ENCODE results near the gene HLA-F.

Gene HLA-F

DNA sequence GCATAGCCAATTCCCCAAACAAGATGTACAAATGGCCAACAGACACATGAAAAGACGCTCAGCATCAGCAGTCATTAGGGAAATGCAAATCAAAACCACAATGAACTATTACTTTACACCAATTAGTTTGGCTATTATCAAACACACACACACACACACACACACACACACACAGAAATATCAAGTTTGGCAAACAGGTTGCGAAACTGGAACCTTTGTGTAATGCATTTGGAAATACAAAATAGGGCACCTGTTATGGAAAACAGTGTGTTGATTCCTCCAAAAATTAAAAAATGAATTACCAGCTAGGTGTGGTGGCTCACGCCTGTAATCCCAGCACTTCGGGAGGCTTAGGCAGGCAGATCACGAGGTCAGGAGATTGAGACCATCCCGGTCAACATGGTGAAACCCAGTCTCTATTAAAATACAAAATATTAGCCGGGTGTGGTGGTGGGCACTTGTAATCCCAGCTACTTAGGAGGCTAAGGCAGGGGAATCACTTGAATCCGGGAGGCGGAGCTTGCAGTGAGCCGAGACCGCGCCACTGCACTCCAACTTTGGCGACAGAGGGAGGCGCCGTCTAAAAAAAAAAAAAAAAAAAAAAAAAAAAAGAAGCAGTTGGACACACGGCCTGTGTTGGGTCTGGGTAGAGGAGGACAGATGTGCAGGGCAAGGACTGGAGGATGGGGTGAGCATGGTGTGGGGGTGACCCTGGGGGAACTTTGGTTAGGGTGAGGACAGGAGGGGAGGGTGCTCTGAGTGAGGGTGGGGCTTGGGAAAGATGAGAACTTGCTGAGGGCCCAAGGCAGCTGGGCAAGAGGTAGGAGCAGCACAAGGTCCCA is 23.8 kb downstream of the HLA-F start:
- no peak for TF ChIP-seq CTCF (IDR thresholded peaks at IDR 0.05; ENCODE audit: insufficient read depth, low read length, poor library complexity, severe bottlenecking)
- Histone ChIP-seq H3K4me3 (replicated peaks; ENCODE audit: low read depth, low read length) (no peak overlapping the region), H3K36me3 (ENCODE audit: control insufficient read depth, insufficient read depth, low read length) (no peaks in the 10 kb centered on the region), H3K27me3 (replicated peaks; ENCODE audit: control insufficient read depth, insufficient read depth, low read length) (no peaks in the 10 kb centered on the region)
- DNase-seq (ENCODE audit: extremely low read depth, insufficient read length), result no peak

- H3K27me3 ChIP-seq (replicated peaks; ENCODE audit: control insufficient read depth, insufficient read depth, low read length), result no peaks in the 10 kb centered on the region; the same call in 1 of the 2 replicates
- H3K4me3 ChIP-seq (replicated peaks; ENCODE audit: low read depth, low read length), result peak overlapping the region; percentile 74
- TF ChIP-seq CTCF (IDR thresholded peaks at IDR 0.05; ENCODE audit: insufficient read depth, low read length, poor library complexity, severe bottlenecking), result no peak
- H3K36me3 ChIP-seq (ENCODE audit: control insufficient read depth, insufficient read depth, low read length), result no peaks in the 10 kb centered on the region
- no peak for DNase-seq (ENCODE audit: extremely low read depth, insufficient read length)
Measured at GRCh38 chr6:29747688-29748250, 24.5 kb downstream of the HLA-F start.

- peak overlapping the region; percentile 74 for H3K4me3 ChIP-seq (replicated peaks; ENCODE audit: low read depth, low read length)
- TF ChIP-seq CTCF (IDR thresholded peaks at IDR 0.05; ENCODE audit: insufficient read depth, low read length, poor library complexity, severe bottlenecking), result no peak
- peak; percentile 81 for DNase-seq (ENCODE audit: extremely low read depth, insufficient read length)
- no peaks in the 10 kb centered on the region for H3K36me3 ChIP-seq (ENCODE audit: control insufficient read depth, insufficient read depth, low read length)
- H3K27me3 ChIP-seq (replicated peaks; ENCODE audit: control insufficient read depth, insufficient read depth, low read length), result no peaks in the 10 kb centered on the region; the same call in 1 of the 2 replicates
Measured at GRCh38 chr6:29748391-29749307, 25.4 kb downstream of the HLA-F start.

- no peaks in the 10 kb centered on the region for H3K36me3 ChIP-seq (ENCODE audit: control insufficient read depth, insufficient read depth, low read length)
- TF ChIP-seq CTCF (IDR thresholded peaks at IDR 0.05; ENCODE audit: insufficient read depth, low read length, poor library complexity, severe bottlenecking), result no peak
- no peak for DNase-seq (ENCODE audit: extremely low read depth, insufficient read length)
- no peaks in the 10 kb centered on the region; the same call in 1 of the 2 replicates for H3K27me3 ChIP-seq (replicated peaks; ENCODE audit: control insufficient read depth, insufficient read depth, low read length)
- H3K4me3 ChIP-seq (replicated peaks; ENCODE audit: low read depth, low read length), result peak overlapping the region; percentile 74
Measured at GRCh38 chr6:29749308-29749662, 26.1 kb downstream of the HLA-F start.

- Histone ChIP-seq H3K36me3 (ENCODE audit: control insufficient read depth, insufficient read depth, low read length) (no peaks in the 10 kb centered on the region), H3K27me3 (replicated peaks; ENCODE audit: control insufficient read depth, insufficient read depth, low read length) (no peaks in the 10 kb centered on the region; the same call in 1 of the 2 replicates), H3K4me3 (replicated peaks; ENCODE audit: low read depth, low read length) (no peak overlapping the region)
- TF ChIP-seq CTCF (IDR thresholded peaks at IDR 0.05; ENCODE audit: insufficient read depth, low read length, poor library complexity, severe bottlenecking), result no peak
- DNase-seq (ENCODE audit: extremely low read depth, insufficient read length), result no peak
Measured at GRCh38 chr6:29749668-29750067, 26.4 kb downstream of the HLA-F start.

Data from GM06990 (cell line).